ENCODE measurements around the gene TOP1.

TOP1 gene

GRCh38 chr20:41145317-41145716, 116.7 kb downstream of the TOP1 start:
- DNase-seq (ENCODE audit: low read depth, low spot score): no peak

DNA sequence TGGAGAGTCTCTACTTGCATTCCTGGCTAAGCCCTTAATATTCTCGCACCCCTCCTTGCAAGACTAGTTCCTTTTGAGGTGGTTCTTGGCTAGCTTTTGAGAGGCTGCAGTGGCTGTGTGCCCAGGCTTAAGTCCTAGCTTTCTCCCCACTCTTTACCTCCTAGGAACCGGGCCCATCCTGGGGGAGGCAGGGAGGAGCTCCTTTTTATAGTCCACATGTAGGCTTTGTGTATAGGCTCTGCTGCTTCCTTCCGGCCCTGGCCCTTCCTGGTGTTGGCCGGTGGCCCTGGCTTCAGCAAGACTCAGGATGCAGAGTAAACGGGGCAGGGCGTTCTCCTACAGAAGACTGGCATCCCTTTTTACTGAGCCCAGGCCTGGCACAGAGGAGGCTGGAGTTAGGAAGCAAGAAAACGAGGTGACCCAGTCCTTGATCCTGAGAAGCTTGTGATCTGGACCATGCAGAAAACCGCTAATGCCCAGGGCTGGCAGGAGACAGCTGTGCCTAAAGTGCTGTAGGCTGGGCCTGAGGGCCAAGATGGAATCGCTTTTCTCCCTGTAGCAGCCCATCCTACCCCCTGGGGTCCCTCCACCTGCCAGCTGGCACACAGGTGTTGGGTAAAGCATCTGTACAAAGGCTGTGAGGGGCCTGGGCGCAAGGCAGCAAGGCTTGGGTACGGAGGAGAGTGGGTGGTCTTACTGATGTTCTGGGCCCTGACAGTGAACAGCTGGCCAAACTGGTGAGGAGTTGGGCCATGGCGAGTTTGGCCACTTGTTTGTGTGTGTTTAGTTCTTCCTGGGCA, 117.4 kb downstream of the TOP1 start:
- DNase-seq (ENCODE audit: low read depth, low spot score): no peak

GRCh38 chr20:41147767-41148191, 119.2 kb downstream of the TOP1 start:
- no peak for DNase-seq (ENCODE audit: low read depth, low spot score)

DNA sequence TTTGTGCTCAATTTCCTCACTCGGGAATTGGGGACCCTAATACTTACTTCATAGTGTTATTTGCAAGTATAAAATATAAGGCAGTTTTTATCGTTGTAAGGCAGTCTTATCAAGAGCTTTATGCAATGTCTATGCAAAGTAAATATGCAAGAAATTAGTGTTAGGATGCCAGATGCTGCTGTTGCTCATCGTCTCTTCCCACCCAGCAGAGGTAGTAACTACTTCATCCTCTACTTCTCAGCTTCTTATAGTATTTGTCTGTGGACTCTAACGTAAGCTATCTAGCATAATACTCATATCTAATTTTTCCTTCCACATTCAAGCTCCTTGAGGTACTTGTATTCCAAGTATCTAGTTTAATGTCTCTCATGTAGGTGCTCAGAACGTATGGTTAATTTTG, 120.3 kb downstream of the TOP1 start:
- DNase-seq (ENCODE audit: low read depth, low spot score): no peak

DNA sequence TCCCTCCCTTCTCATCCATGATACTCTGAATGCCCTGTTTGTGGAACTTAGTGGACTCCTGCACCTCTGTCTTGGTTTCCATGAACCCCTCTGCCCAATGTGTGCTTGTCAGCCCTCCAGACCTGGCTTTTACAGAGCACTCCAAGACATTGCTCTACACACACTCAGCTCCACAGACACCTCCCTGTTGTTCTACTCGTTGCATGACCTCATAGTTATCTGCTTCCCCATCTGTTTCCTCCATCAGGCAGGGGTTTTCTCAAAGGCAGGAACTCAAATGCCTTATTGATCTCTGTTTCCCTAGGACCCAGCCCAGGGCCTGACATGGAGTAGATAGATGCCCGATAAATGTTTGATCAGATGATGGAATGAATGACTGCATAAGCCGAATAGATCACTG, 122.0 kb downstream of the TOP1 start:
- DNase-seq (ENCODE audit: low read depth, low spot score): no peak

DNA sequence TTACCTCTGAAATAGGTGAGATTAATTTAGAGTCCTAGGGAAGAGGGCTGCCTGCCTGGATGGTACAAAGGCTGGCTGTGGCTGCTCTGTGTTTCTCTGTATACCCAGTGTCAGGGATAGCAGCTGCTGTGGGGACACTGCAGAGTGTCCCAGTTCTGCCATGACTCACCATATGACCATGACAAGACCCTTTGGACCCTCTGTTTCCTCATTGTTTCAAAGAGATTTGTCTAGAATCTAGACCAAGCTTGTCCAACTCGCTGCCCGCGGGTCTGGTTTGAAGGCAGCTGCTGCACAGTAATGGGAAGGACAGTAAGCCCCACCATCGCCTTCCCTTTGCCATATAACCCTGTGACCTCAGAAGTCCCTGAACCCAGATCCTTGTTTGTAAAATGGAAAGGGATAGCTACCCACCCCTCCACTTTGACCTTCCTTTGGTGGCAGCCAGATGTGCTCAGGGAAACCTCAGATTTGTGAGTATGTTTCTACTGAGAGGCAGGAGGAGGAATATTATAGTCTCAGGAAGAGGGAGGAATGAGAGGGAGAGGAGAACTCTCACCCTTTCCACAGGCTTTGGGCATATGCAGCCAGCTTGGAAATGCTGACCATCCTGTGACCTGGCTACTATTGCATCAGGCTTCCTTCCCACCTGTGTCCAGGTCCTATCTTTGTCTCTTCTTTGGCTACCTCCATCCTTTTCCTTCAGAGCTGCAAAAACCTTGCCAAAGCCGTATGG, 122.7 kb downstream of the TOP1 start:
- DNase-seq (ENCODE audit: low read depth, low spot score): no peak

DNA sequence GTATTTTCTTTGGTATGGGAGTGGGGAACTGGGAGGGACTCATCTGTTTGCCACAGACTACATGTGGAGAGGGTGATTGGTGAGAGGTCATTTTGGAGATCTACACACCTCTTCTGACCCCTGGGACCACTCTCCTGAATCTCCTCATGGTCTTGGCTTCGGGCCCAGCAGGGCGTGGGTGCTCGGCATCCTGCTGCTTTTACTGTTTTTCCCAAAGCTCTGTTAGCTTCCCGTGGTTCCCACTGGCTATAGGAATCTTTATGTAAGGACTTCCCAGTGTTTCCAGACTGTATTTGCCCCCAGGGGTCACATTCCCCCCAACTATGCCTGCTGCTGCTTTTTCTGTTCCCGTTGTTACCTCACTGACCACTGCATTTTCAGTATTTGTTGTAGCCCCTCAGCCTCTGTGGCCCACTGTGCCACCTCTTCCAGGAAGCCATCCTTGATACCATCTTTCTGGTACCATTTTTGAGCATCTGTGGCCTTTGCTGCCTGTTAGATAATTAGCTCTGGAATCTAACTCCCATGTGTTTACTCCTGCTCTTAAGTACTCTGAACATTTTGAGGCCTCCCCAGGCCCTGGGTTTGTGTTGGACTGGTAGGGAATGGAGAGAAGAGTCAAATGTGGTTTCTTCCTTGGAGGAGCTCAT, 123.6 kb downstream of the TOP1 start:
- no peak for DNase-seq (ENCODE audit: low read depth, low spot score)

- no peak for DNase-seq (ENCODE audit: low read depth, low spot score)
These were observed 126.0 kb downstream of the TOP1 start for GRCh38 chr20:41154436-41155176.

- no peak for DNase-seq (ENCODE audit: low read depth, low spot score)
These were observed 126.6 kb downstream of the TOP1 start for GRCh38 chr20:41155261-41155660.

DNA sequence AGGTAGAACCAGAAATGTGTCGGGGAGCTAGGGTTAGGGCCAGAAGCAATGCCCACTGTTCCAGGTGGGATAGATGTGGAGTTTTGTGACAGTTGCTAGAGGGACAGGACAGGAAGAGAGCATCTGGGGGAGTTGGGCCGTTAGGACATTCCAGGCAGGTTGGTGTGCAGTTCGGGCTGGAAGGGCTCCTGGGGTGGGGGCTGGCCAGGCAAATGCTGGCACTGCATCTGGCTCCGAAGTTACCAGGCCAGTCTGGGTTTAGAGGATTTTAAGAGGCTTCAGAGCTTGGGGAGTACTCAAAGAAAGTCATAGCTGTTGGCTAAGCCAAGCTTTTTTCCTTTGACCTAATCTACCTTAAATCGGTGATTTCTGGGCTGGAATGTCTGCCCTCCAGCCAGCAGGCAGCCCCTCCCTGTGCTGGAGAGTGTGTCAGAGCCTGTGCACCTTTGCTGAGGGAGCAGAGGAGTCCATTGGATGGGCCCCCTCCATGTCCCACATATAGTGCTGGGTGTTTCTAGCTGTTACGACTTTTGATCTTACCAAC, 129.5 kb downstream of the TOP1 start:
- no peak for DNase-seq (ENCODE audit: low read depth, low spot score)

- no peak for DNase-seq (ENCODE audit: low read depth, low spot score)
These were observed 130.9 kb downstream of the TOP1 start for GRCh38 chr20:41159547-41159946.

- DNase-seq (ENCODE audit: low read depth, low spot score): no peak
These were observed 132.1 kb downstream of the TOP1 start for GRCh38 chr20:41160686-41161085.

- no peak for DNase-seq (ENCODE audit: low read depth, low spot score)
These were observed 133.3 kb downstream of the TOP1 start for GRCh38 chr20:41161886-41162285.

DNA sequence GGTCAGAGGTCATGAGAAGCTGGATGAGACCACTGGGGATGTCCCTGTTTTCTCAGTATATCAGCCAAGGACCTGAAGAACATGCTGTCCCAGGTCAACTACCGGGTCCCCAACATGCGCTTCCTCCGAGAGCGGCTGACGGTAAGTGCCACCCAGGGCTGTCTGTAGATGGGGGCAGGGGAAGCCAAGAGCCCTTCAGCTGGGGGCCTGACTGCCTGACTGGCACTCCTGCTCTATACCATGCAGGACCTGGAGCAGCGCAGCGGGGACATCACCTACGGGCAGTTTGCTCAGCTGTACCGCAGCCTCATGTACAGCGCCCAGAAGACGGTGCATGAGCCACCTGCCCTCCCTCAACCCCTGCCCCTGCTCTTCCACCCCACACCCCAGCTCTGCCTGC, 133.8 kb downstream of the TOP1 start:
- no peak for DNase-seq (ENCODE audit: low read depth, low spot score)

GRCh38 chr20:41163821-41164220, 135.2 kb downstream of the TOP1 start:
- DNase-seq (ENCODE audit: low read depth, low spot score): no peak

DNA sequence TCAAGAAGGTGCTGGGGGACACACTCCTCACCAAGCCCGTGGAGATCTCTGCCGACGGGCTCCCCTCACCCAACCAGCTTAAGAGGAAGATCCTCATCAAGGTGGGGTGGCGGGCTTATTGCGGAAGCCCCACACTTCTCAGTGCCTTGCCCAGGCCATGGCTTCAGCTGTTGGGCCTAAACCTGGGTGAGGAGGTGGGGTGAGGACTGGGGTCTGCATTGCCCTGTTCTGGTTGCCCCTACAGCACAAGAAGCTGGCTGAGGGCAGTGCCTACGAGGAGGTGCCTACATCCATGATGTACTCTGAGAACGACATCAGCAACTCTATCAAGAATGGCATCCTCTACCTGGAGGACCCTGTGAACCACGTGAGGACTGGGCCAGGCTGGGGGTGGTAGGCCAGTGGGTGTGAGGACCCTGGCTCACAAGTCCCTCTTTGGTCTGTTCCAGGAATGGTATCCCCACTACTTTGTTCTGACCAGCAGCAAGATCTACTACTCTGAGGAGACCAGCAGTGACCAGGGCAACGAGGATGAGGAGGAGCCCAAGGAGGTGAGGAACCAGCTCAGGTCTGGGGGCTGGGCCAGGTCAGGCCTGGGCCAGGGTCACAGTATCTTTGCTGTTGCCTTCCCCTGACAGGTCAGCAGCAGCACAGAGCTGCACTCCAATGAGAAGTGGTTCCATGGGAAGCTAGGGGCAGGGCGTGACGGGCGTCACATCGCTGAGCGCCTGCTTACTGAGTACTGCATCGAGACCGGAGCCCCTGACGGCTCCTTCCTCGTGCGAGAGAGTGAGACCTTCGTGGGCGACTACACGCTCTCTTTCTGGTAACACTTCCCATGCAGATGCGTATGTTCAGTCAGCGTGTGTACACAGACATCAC, 136.6 kb downstream of the TOP1 start:
- no peak for DNase-seq (ENCODE audit: low read depth, low spot score)

DNA sequence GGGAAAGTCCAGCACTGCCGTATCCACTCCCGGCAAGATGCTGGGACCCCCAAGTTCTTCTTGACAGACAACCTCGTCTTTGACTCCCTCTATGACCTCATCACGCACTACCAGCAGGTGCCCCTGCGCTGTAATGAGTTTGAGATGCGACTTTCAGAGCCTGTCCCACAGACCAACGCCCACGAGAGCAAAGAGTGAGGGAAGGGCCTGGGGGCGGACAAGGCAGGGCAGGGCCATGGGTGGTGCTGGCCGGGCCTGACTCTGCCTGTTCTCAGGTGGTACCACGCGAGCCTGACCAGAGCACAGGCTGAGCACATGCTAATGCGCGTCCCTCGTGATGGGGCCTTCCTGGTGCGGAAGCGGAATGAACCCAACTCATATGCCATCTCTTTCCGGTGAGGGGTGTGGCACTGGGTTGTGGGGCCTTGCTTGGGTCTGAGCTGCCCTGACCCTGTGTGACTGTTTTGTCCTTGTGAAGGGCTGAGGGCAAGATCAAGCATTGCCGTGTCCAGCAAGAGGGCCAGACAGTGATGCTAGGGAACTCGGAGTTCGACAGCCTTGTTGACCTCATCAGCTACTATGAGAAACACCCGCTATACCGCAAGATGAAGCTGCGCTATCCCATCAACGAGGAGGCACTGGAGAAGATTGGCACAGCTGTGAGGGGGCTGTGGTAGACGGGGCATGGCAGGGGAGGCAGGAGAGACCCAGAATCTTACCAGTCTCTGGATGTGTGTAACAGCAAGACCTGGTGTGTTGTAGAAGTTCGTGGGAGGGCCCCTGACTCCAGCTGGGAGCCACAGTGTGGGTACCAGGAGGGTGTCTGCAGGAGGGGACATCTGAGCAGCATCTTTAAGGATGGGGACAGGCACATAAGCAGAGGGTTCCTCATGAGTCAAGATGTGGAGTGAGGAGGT, 137.8 kb downstream of the TOP1 start:
- DNase-seq (ENCODE audit: low read depth, low spot score): no peak

GRCh38 chr20:41167118-41167470, 138.5 kb downstream of the TOP1 start:
- no peak for DNase-seq (ENCODE audit: low read depth, low spot score)

GRCh38 chr20:41167481-41168253, 139.0 kb downstream of the TOP1 start:
- no peak for DNase-seq (ENCODE audit: low read depth, low spot score)

Measured in smooth muscle cell of the brain vasculature (primary cell).